ENCODE data around the gene C16orf96.

Gene C16orf96

DNA sequence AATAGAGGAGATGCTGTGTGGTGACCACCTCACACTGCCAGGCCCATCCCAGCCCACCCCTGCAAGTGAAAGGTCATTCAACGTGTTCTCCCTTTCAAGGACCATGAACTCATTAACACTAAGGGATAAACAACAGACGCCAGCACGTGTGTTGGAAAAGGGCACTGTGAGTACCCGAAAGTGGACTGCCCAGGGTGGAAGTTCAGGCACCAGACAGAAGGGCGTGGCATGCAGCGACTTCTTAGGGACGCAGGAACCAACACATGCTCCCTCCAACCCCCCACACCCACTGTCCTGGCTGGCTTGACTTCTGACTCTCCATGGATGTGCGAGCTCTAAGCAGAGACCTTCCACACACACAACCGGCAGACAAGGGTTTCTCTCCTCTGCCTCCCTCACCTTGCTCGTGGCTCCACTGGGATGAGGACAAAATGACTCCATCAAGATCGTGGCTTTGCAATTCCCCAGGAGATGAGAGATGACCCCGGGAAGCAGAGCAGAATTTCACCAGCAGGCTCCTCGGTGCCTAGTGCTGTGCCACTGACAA is 47.6 kb downstream of the C16orf96 start:
- no peak for DNase-seq

DNA sequence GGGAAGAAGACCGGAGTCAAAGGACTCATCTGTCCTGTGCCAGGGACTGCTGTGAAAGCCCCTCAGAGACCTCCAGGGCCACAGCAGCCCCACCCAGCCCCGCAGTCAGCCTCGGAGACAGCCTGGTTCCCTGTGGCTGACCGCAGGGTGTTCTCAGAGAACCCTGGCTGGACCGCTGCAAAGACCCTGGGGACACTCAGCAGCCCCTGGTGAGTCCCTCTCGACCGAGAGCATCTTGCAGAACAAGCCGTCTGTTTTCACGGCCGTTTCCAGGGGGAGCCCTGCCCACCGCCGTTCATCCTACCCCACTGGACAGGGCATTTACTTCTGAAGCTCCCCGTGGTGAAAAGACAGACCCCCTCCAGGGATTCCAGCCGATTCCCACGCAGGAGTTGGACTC is 48.3 kb downstream of the C16orf96 start:
- no peak for DNase-seq

DNA sequence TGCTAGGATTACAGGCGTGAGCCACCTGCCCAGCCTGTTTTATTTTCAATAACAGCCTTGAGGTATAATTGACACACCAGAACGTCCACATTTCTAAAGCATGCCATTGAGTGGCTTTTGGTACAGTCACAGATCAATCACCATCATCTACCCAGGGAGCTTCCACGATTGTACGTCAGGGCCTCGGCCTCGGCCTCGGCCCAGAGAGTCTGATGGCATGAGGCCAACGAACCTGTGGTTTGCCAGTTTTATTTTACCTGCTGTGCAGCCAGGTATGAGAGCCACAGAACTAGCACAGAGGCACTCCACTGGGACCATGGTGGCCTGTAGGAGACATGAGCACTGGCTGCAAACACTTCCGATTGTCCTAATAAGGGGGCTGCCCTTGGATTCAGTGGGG is 50.2 kb downstream of the C16orf96 start:
- no peak for DNase-seq

DNA sequence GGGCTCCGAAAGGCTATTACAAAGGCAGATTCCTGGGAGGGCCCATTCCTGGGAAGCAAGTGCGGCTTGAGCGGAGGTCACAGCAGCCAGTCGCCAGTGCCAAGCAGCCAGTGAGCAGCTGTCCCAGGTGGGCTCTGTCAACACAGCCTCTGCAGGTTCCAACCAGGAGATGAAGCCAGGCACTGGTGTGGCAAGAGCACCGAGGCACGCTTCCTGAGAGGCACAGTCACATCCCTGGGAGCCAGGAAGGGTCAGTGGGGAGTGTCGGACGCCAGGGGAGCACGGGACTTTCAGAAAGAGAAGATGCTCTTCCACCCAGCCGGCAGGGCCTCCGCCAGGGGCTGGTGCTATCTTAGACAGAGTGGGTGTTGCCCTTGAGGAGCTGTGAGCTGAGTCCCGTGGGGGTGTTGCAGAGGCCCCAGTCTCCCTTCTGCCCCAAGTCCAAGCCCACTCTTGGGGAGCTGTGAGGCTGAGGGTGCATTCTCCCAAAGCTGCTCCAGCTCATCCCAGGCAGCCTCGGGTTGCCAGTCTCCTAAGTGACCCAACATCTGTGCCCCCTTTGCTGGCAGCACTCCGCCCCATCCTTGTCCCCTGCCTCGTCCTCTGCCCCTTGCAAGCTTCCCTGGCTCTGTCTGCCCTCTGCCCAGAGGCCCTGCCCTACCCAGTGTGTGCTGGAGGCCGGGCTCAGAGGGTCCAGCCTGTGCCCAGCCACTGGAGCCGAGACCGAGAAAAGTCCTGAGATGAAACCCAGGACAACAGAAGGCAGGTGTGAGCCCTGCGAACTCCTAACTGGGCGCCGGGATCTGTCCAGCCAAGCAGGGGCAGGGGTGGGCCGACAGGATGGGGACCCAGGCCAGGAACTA is 51.9 kb downstream of the C16orf96 start:
- no peak for DNase-seq

DNA sequence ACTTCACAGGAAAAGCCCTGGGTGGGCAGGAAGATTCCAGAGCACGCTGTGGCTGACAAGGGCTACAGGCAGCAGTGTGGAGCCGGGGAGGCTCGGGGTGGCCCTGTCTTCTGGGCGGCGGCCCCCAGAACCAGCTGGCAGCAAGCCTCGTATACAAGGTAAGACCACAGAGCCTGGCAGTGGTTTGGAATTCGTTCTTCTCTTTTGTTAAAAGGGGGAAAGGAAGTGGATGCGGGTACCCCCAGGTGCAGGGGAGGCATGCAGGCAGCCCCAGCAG is 52.5 kb downstream of the C16orf96 start:
- DNase-seq = no peak

DNA sequence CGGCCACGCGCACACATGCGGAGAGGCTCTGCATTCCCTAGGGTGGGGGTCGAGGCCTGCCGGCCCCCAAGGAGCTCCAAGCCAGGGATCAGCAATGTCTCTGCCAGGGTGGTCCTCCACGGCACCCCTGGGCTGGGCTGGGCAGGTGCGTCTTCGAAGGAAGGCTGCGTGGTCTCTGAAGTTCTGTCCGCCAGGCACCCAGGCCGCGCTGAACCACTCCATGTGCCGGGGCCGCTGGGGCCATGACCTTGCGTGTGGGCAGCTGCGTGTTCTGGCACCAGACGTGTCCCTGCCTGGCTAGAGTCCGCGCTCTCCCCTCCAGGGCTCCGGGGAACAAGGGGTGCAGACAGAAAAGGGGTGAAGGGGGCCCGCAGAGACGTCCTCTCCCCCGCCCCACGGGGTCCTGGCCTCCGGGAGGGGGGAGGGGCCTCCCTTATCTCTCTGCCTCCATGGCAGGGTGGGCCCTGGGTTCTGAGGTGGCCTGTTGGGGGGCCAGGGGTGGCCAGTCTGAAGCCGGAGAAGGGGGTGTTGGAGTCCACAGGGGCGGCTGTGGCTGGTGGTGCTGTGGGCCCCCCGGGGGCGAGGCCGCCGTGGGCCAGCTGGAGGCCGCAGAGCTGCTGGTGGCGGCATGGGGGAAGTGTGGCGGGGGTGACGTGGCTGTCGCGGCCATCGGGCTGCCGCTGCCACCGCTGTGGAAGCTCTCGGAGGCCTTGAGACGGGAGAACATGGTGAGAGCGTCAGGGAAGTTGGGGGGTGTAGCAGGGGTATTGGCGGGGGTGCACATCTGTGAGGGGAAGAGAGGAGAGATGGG is 53.3 kb downstream of the C16orf96 start:
- no peak for DNase-seq

DNA sequence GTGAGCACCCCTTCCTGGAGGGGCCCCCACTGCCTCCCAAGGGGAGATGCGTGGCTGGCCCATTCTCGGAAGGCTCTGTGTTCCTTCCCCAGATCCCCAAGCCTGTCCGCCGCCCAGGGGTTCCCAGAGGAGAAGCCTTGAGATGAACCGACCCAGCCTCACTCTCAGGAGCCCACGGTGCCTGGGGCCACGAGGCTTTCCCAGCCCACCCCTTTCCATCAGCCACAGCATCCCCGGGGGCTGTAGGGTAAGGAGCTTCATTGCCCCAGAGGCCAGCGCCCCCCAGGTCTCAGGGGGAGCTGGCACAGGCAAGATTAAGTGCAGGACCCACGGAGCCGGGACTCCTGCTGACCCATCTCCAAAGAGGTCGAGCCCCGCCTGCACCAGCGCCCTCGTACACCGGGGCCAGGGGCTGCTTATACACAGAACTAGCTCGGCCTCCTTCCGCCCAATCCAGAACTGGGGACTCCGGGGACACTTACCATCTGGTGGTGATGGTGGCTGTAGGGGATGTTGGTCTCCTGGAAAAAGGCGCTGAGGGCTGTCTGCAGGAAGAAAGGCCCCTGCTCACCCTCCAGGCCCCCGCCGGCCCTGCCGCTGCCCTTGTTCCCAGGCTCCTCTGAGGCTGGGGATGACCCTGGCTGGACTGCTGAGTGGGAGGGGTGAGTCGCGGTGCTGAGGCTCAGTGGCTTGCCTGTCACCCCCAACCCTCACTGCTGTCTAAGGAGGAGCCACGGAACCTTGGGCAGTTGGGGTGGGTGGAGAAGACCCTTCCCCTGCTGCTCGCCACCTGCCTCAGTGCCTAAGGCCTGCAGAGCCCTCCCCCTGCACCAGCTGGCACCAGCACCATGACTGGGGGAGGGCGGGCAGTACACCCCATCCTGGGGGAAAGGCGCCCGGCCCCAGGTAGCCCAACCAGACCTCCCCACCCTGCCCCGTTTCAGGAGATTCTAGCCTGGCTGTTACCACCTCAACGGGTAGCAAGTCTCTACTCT is 54.2 kb downstream of the C16orf96 start:
- no peak for DNase-seq

DNA sequence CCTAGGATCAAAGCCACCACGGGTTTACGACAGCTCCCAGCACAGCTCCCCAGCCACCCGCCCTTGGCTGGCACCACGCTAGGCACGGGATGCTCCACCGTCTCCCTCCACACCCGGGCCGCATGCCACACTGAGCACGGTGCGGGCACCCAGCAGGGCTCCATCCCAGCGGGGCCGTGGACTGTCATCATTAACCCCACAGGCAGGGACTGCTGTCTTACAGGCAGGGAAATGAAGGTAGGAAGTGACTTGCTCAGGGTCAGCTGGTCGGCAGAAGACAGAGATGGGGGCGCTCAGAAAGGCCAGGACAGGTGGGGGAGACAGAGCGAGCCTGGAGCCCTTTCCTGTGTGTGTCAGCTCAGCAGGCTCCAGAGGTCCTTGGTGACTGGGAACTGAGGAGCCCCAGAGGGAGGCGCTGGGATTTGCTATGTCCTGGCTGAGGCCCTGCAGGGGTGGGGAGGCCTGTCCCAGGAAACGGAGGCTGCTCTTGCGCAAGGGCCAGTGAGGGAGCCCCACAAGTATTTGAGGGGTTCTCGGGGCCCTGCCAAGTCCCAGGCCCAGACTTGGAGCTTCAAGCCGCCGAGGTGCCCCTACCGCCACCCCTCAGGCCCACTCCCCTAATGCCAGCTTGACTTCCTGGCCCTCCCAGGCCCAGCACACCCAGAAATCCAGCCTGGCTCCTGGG is 55.3 kb downstream of the C16orf96 start:
- no peak for DNase-seq

DNA sequence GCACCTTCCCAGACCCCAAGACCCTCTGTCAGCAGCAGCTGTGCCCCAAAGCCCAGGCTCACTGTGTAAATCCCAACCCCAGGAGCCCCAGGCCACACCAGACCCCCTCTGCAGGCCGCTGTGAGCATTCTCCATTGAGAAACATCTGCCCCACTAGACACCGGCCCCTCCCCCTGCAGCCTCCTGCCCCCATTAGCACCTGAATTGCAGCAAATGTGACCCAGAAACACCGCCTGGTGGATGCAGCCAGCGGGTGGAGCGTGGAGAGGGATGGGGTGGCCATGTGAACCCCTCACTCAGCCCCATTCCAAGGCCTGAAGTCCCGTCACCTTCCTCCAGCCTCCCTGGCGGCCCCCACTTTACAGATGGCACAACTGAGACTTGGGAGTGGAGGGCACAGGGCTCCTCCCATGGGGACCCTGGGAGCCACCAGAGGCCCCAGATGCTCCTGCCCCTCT is 56.4 kb downstream of the C16orf96 start:
- peak; percentile 57 for DNase-seq

DNA sequence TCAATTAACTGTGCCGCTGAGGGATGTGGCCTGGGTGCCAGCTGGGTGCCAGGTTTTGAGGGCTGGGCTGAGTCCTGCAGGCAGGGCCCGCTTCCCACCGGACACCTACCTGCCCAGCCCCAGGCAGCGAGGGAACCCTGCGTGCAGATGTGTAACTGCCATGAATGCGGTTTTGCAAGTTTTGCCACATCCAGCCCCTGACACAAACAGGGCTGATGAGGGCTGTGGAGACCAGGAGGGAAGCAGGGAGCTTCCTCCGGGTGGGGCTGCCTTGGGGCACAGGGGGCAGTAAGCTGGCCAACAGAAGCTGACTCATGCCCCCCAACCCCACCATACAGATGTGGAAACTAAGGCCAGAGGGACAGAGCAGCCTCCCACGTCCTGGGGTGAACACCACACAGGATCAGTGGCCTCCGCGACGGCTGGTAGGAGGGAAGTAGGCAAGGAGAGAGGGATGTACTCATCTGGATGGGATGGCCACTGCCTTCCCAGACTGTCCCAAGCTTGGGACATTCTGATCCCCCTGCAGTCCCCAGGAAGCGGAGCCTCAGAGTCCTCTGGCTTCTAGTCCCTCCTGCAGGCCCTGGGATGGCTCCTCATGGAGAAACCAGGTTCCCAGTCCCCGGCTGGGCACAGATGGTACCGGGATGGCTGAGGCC is 57.0 kb downstream of the C16orf96 start:
- no peak for DNase-seq

DNA sequence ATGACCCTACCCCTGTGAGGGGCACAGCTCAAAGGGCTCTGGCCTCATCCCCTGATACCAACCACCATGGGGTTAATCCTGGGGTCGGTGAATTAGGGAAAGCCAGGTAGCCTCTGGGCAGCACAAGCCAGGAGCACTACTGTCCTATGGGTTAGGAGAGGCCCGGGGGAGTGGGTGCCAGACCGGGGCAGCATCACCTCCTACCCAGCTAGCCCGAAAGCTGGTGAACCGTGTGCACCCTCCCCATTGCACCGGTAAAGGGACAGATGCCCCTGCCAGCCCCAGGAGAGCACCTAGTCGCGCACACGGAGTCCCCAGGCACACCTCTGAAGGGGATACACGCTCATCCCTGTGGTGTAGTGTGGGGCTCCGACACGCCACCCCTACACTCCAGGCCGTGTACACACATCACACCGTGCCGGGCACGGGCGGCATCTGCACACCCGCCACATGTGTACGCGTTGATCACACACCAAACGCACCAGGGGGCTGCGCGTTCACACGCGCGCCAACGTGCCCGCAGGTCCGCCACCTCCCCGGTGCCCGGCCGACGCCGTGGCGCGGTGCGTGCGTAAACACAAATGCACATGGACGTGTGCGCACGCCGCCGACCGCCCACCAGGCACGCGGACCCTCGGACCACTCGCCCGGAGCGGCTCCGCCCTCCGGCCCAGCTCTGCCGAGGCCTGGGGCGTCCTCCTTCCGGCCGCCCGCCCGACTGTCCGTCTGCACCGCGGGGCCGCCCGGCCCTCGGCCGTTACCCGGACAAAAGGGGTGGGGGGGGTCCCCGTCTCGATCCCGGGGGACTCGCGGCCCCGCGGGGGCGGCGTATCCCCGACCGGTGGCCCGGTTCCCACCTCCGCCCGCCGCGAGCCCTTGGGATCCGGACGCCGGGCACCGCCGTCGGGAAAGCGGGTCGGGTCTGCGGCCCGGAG is 57.8 kb downstream of the C16orf96 start:
- DNase-seq = peak; percentile 58

DNA sequence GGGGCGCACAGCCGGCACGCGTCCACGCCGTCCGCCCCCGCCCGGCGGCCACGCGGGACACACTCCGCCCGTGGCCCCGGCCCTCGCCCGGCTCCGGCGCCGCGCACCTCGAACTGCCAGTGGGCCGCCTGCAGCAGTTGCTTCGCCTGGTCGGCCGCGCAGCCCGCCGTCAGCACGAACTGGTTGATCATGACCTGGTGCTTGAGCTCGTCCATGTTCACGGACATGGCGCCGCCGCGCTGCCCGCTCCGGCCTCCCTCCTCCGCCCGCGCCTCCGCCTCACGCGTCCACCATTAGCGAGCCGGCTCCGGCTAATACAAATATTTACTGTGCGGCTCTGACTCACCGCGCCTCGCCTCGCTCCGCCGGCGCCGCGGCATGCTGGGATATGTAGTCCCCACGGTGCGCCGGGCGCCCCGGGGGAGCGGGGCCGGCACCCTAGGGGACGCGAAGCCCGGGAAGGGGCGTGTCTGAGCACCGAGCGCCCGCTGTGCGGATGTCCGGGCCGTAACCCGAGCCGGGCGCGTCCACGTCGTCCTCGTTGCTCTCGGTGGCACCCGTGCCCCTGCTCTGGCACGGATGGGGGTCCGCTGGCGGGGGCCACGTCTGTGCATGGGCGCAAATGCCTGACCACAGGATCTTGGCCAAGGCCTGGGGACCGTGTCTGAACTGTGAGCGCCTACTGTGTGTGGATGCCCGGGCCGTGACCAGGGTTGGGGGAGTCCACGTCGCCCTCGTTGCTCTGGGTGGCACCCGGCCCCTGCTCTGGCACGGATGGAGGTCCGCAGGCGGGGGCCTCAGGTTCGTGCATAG is 58.6 kb downstream of the C16orf96 start, which contains the start of gene UBALD1:
UBALD1 (minus strand) TSS at position 318 of the 813 bp plus-strand sequence; CDS start at position 227, 91 bp downstream.
- peak; percentile 91 for DNase-seq

DNA sequence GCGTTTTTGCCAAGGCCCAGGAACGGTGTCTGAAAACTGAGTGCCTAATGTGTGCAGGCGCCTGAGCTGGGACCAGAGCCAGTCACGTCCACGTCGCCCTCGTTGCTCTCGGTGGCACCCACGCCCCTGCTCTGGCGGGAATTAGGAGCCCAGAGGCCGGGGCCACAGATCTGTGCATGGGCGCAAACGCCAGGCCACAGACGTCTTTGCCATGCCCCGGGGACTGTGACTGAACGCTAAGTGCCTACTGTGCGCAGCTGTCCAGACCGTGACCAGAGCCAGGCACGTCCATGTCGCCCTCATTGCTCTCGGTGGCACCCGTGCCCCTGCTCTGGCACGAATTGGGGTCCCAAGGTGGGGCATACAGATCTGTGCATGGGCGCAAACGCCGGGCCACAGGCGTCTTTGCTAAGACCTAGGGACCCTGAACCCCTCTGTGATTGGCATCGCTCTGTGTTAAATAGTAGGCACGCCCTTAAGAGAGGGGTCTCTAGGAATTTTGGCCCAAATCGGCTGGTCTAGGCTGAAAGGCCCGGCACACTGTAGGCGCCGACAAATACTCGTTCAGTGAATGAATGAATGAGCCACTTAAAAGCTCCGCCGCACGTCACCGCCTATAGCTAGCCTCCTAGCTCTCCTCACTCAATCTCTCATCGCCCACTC is 59.4 kb downstream of the C16orf96 start:
- DNase-seq = no peak

DNA sequence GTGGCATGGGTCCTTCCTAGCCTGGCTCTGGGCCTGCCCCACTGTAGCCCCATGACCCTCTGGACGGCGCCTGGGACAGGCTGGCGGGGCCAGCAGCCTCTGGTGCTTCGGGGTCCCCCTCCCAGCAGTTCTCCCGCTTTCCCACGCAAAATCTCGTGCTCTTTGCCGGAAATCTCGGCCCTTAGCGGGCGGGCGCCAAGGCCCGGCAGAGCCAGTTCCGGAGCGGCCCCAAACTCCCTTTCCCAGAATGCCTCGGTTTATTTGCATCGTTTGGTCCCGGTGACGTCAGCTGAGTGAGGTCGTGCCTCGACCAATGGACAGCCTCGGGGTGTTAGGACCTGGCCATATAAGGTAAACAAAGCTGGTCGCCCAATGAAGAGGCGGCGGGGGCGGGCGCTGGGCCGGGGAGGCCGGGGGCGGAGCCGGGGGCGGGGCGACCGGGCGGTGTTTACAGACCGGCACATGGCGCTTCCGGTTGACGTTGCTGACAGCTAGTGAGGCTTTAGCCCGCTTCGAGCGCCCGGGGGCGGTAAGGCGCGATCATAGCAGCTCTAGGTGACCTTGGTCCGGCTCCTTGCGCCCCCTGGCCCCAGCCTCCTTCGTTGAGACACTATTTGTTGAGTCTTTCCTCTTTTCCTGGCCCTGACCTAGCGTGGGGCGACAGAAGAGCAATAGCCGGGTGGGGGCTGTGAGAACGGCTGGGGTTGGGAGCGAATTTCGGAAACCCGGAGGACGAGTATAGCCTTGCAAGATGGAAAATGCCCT is 60.1 kb downstream of the C16orf96 start:
- DNase-seq = peak; percentile 100

DNA sequence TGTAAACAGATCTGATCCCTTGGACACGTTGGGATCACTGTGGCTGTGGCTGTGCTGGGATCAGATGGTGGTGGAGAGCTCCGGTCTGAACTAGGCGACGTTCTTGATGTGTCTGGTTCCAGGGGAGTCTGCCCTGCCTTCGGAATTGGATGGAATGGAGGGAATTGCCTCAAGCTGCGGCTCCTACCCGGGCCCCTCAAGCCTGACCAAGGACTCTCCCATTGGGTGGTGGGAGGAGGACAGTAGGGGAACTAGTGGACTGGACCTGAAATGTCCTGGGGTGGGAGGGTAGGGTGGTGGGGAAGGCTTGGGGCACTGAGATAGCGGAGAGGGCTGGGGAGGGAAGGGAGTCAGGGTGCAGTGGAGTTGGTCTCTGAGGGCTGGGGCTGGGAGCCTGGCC is 61.7 kb downstream of the C16orf96 start:
- no peak for DNase-seq

DNA sequence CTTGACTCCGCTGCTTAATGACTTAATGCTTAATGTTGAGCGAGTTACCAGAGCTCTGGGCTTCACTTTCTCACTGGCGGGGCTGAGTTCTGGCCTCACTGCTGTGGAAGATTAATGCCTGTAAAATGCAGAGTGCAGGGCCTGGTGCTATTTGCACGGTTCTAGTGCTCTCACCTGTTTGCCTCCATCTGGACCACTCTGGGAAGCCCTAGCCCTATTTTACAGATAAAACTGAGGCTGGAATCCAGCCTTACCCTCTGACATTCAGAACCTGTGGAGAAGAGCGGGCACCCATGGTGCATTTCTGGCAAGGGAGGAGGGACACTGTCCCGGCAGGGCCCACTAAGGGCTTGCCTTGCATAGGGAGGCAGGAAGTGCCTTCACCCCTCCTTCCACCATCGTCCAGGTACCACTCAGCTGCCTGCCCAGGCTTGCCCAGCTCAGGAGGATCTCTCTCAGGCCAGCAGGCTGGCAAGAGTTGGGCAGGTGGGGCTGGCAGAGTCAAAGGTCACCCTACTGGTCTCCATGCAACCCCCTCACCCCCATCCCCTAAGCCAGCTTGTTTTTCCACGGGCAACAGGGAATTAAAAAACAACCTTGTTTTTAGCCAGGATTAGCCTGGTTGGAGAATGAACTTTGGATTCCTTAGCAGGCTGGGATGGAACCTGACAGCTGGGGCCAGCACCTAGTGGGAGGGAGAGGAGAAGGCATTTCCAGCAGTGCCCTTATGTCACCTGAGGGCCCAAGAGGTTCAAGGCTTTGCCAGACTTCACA is 62.7 kb downstream of the C16orf96 start:
- peak; percentile 71 for DNase-seq

DNA sequence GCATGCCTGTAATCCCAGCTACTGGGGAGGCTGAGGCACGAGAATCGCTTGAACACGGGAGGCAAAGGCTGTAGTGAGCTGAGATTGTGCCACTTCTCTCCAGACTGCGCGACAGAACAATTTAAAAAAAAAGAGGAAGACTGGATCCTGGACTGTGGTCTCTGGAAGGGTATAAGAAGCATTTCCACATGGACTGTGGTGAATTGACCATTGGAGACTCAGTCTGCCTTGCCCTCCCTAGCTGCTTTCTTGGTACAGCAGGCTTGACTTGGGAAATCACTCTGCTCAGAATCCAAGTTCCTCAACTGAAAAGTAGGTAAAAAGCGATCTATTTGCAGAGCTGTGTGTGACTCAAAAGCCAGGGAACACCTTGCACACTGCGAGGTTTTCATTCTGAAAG is 67.5 kb downstream of the C16orf96 start:
- no peak for DNase-seq

All from NCI-H82 (cell line).